Esophagus squamous epithelium (tissue), 5 donors: ENCODE measurements around the gene ZNF451. TPM values are rescaled to one million over a fixed set of nuclear protein-coding genes. Genes with fewer than 3 reads are reported as not detected.

Experiments
- DNase-seq: peaks from one replicate; lab custom pipeline; 2025; lab: John Stamatoyannopoulos, UW
- H3K27ac ChIP-seq, 4 donors: fragments of 200-600 bp; sonication (generic); one replicate each; pipeline ENCODE4 v1.5.1; 2016 to 2019; ENCODE audit warnings: mild to moderate bottlenecking in 1 of 4
- H3K27me3 ChIP-seq, 4 donors: fragments of 200-600 bp; sonication (generic); 1 replicate in 3 of 4; 2 replicates in 1 of 4; pipeline versions ENCODE4 v1.5.1 to v1.6.0; 2017 to 2021; ENCODE audit warnings: antibody characterized with exemption in 1 of 4
- H3K36me3 ChIP-seq, 3 donors: fragments of 200-600 bp; sonication (generic); one replicate each; pipeline ENCODE4 v1.5.1; 2016 to 2019
- H3K4me1 ChIP-seq, 3 donors: fragments of 200-600 bp; sonication (generic); one replicate each; pipeline ENCODE4 v1.5.1; 2017 to 2019
- H3K4me3 ChIP-seq, 4 donors: fragments of 200-600 bp; sonication (generic); 1 replicate in 3 of 4; 2 replicates in 1 of 4; pipeline ENCODE4 v1.5.1; 2016 to 2019; ENCODE audit warnings: mild to moderate bottlenecking in 2 of 4, moderate library complexity in 1 of 4
- H3K9me3 ChIP-seq, 3 donors: fragments of 200-600 bp; sonication (generic); one replicate each; pipeline ENCODE4 v1.5.1; 2016 to 2019
- CTCF ChIP-seq, 6 experiments: fragments of 450-650 bp in 4 of 6; fragments of 200-600 bp in 2 of 6; sonication (generic) in 2 of 6; IDR thresholded peaks; one replicate each; pipeline ENCODE4 v1.5.1; 2016 to 2019; ENCODE audit warnings: antibody characterized with exemption in 6 of 6, mild to moderate bottlenecking in 4 of 6, moderate library complexity in 4 of 6
- POLR2A ChIP-seq, 4 donors: fragments of 450-650 bp; IDR thresholded peaks; one replicate each; pipeline ENCODE4 v1.6.1; 2017; ENCODE audit warnings: antibody characterized with exemption in 4 of 4, mild to moderate bottlenecking in 4 of 4, moderate library complexity in 3 of 4
- WGBS, 2 donors: methylation state at CpG; one replicate each; pipeline ENCODE4 v1.1.5; 2018; 5-methylcytosine and 5-hydroxymethylcytosine counted together
- intact Hi-C: fragments of 100-400 bp; cut with DNase I; formaldehyde crosslinking; loops from one replicate; pipeline ENCODE4 v1.15.0; 2022
- total RNA-seq, 4 donors: library from RNA; depleted of rRNA; stranded (reverse); fragments of >200 nt; gene quantifications; one replicate each; pipeline ENCODE4 v1.1.0, GENCODE V29; 2016
- donor health status: DM: yes; HTN: yes; CAD: no.

The ZNF451 gene
- total RNA-seq, 4 donors from 2014 or later = 21.5 to 52.5 (median 29.5) TPM

GRCh38 chr6:57069920-57070331, 20.1 kb upstream of the ZNF451 start:
- Histone ChIP-seq H3K27me3 (no peaks in the 10 kb centered on the region), H3K4me3 (no peak overlapping the region), H3K9me3 (no peaks in the 10 kb centered on the region), H3K36me3 (peaks cover 0 to 6% (median 0%) of the 10 kb centered on the region in 3 donors), H3K27ac (no peak overlapping the region), H3K4me1 (no peaks in the 10 kb centered on the region)
- TF ChIP-seq POLR2A (IDR thresholded peaks at IDR 0.05) = no peak
- no peak for TF ChIP-seq CTCF (IDR thresholded peaks at IDR 0.05)
- WGBS, 2 donors = 89 to 95% methylated on average over 7 to 8 of the region's 9 CpGs
- intact Hi-C loops = no loop called here
- DNase-seq = no peak

- Histone ChIP-seq H3K9me3 (no peaks in the 10 kb centered on the region), H3K4me1 (no peaks in the 10 kb centered on the region), H3K4me3 (no peak overlapping the region), H3K36me3 (no peaks in the 10 kb centered on the region), H3K27ac (no peak overlapping the region), H3K27me3 (no peaks in the 10 kb centered on the region)
- no peak for DNase-seq
- TF ChIP-seq CTCF (IDR thresholded peaks at IDR 0.05) (no peak), POLR2A (IDR thresholded peaks at IDR 0.05) (no peak)
- intact Hi-C loops = no loop called here
- WGBS, 2 donors = 94% methylated on average over 3 of the region's 3 CpGs
Observed at GRCh38 chr6:57072108-57072507, 17.9 kb upstream of the ZNF451 start.

- Histone ChIP-seq H3K4me3 (no peak overlapping the region), H3K27ac (no peak overlapping the region), H3K27me3 (no peaks in the 10 kb centered on the region), H3K9me3 (no peaks in the 10 kb centered on the region), H3K36me3 (no peaks in the 10 kb centered on the region), H3K4me1 (no peaks in the 10 kb centered on the region)
- DNase-seq = no peak
- intact Hi-C loops = no loop called here
- WGBS, 2 donors = 91 to 96% methylated on average over 8 of the region's 8 CpGs
- TF ChIP-seq POLR2A (IDR thresholded peaks at IDR 0.05) (no peak), CTCF (IDR thresholded peaks at IDR 0.05) (no peak)
Observed at GRCh38 chr6:57074383-57074782, 15.6 kb upstream of the ZNF451 start.

- Histone ChIP-seq H3K4me1 (no peaks in the 10 kb centered on the region), H3K36me3 (no peaks in the 10 kb centered on the region), H3K4me3 (no peak overlapping the region), H3K27ac (no peak overlapping the region), H3K9me3 (no peaks in the 10 kb centered on the region), H3K27me3 (no peaks in the 10 kb centered on the region)
- intact Hi-C loops = no loop called here
- DNase-seq = no peak
- peak in 1 of 6 experiments; percentile 13 for TF ChIP-seq CTCF (IDR thresholded peaks at IDR 0.05)
- no peak for TF ChIP-seq POLR2A (IDR thresholded peaks at IDR 0.05)
Observed at GRCh38 chr6:57075092-57075491, 14.9 kb upstream of the ZNF451 start.

- no peak for DNase-seq
- WGBS, 2 donors = 74 to 87% methylated on average over 1 of the region's 1 CpG
- Histone ChIP-seq H3K27me3 (no peaks in the 10 kb centered on the region), H3K4me1 (no peaks in the 10 kb centered on the region), H3K27ac (no peak overlapping the region), H3K4me3 (no peak overlapping the region), H3K36me3 (no peaks in the 10 kb centered on the region), H3K9me3 (no peaks in the 10 kb centered on the region)
- intact Hi-C loops = no loop called here
- TF ChIP-seq POLR2A (IDR thresholded peaks at IDR 0.05) = no peak
- TF ChIP-seq CTCF (IDR thresholded peaks at IDR 0.05) = no peak
Observed at GRCh38 chr6:57078531-57079207, 11.3 kb upstream of the ZNF451 start.
